K562 (cell line): ENCODE measurements around the gene OR5M8. TPM values are rescaled to one million over a fixed set of nuclear protein-coding genes. Genes with fewer than 3 reads are reported as not detected.

Experiments
- ATAC-seq: fragments of 200-7000 bp; cut with Tn5 transposase; 3 replicates; pipeline ENCODE4 v1.9.1; 2020; ENCODE audit warnings: moderate library complexity
- BruUV-seq: library from RNA; stranded (reverse); fragments of 400-500 nt; replicated peaks from 2 replicates; lab custom pipeline; 2021; lab: Mats Ljungman, UMichigan
- CTCF ChIA-PET: fragments of 300-600 bp; formaldehyde crosslinking; extraction: SDS; loops from one replicate; lab custom pipeline; 2021; ENCODE audit warnings: low intra/inter-chr PET ratio; lab: Yijun Ruan, JAX
- POLR2A ChIA-PET: fragments of 300-600, 350-650 bp; sonication (Branson Sonifier 250); formaldehyde crosslinking; extraction: SDS; loops from one replicate; lab custom pipeline; 2021; ENCODE audit warnings: antibody characterized with exemption, inconsistent platforms; lab: Yijun Ruan, JAX
- DNase-seq, 4 experiments: peaks; one replicate each; pipeline versions ENCODE4 v3.0.0 to v3.0.0-alpha.2; 2011 to 2018; ENCODE audit warnings: low spot score in 3 of 4, mixed read lengths in 3 of 4; ENCODE audit errors: extremely low read depth in 1 of 4
- FAIRE-seq: peaks from 2 replicates; lab custom pipeline; 2011; peaks lifted over from hg19 to GRCh38; lab: Jason Lieb, UNC
- H2AFZ ChIP-seq: 2 replicates; pipeline ENCODE4 v1.6.0; 2011; ENCODE audit warnings: low read depth, low read length, control low read depth, inconsistent platforms
- H3K27ac ChIP-seq: fragments of 200-600 bp; 3 replicates; pipeline ENCODE4 v1.8.0; 2011; ENCODE audit warnings: low read depth, mild to moderate bottlenecking, control low read depth, inconsistent platforms, low read length, moderate library complexity, mixed read lengths; ENCODE audit errors: extremely low read depth
- H3K27me3 ChIP-seq, 2 experiments: fragments of 300-600 bp in 1 of 2; 2 replicates in 1 of 2; 3 replicates in 1 of 2; pipeline versions ENCODE4 v1.6.0 to v1.8.0; 2011; ENCODE audit warnings: inconsistent platforms in 2 of 2, low read length in 2 of 2, mild to moderate bottlenecking in 1 of 2, mixed read lengths in 1 of 2, moderate library complexity in 1 of 2; ENCODE audit not compliant: control insufficient read depth in 2 of 2, insufficient read depth in 2 of 2
- H3K36me3 ChIP-seq: fragments of 300-600 bp; 3 replicates; pipeline ENCODE4 v1.8.0; 2011; ENCODE audit warnings: mild to moderate bottlenecking, low read length, inconsistent platforms; ENCODE audit not compliant: control insufficient read depth, insufficient read depth
- H3K4me1 ChIP-seq, 2 experiments: fragments of 200-600 bp in 1 of 2; replicated peaks in 1 of 2; 2 replicates in 1 of 2; 3 replicates in 1 of 2; pipeline versions ENCODE4 v1.5.1 to v1.8.0; 2011; ENCODE audit warnings: inconsistent platforms in 2 of 2, low read length in 2 of 2, mild to moderate bottlenecking in 1 of 2, mixed read lengths in 1 of 2, moderate library complexity in 1 of 2; ENCODE audit not compliant: control insufficient read depth in 2 of 2, insufficient read depth in 2 of 2
- H3K4me2 ChIP-seq: 2 replicates; pipeline ENCODE4 v1.6.1; 2011; ENCODE audit warnings: low read length, control low read depth, inconsistent platforms, mixed read lengths; ENCODE audit not compliant: insufficient read depth
- H3K4me3 ChIP-seq: fragments of 200-600 bp; sonication (generic), shearing (Covaris generic); 2 replicates; pipeline ENCODE4 v1.5.1; 2016; ENCODE audit warnings: control low read depth, inconsistent platforms
- H3K79me2 ChIP-seq: fragments of 200-600 bp; 3 replicates; pipeline ENCODE4 v1.8.0; 2011; ENCODE audit warnings: low read length, inconsistent platforms; ENCODE audit not compliant: control insufficient read depth, insufficient read depth
- H3K9ac ChIP-seq, 2 experiments: 2 replicates each; pipeline versions ENCODE4 v1.6.0 to v1.6.1; 2011; ENCODE audit warnings: low read depth in 2 of 2, low read length in 2 of 2, control low read depth in 1 of 2, inconsistent platforms in 1 of 2, mild to moderate bottlenecking in 1 of 2, mixed read lengths in 1 of 2; ENCODE audit not compliant: insufficient read depth in 1 of 2
- H3K9me1 ChIP-seq: one replicate; pipeline ENCODE4 v1.6.0; 2011; ENCODE audit warnings: inconsistent platforms, mild to moderate bottlenecking, low read length, moderate library complexity; ENCODE audit not compliant: control insufficient read depth, insufficient read depth
- H3K9me3 ChIP-seq: replicated peaks from 2 replicates; pipeline ENCODE4 v1.5.1; 2011; ENCODE audit warnings: low read depth, low read length, inconsistent platforms; ENCODE audit not compliant: control insufficient read depth, insufficient read depth
- H4K20me1 ChIP-seq: replicated peaks from 2 replicates; pipeline ENCODE4 v1.6.1; 2011; ENCODE audit warnings: low read length, inconsistent platforms, mixed read lengths; ENCODE audit not compliant: control insufficient read depth, insufficient read depth
- C11orf30 ChIP-seq: fragments of 450-650 bp; IDR thresholded peaks from 2 replicates; pipeline ENCODE4 v1.6.1; 2016; ENCODE audit warnings: low read depth, mild to moderate bottlenecking
- ETS2 ChIP-seq: IDR thresholded peaks from 2 replicates; pipeline ENCODE4 v1.6.1; 2016; ENCODE audit warnings: borderline replicate concordance, missing genetic modification characterization, mild to moderate bottlenecking, moderate library complexity, missing compliant biosample characterization; ENCODE audit not compliant: poor library complexity, severe bottlenecking
- ILK ChIP-seq: fragments of 450-650 bp; IDR thresholded peaks from 2 replicates; pipeline ENCODE4 v1.6.1; 2016; ENCODE audit warnings: missing genetic modification characterization, low read depth, mild to moderate bottlenecking, missing compliant biosample characterization, moderate library complexity, borderline replicate concordance
- KAT7 ChIP-seq: sonication (generic); formaldehyde crosslinking; IDR thresholded peaks from 2 replicates; pipeline ENCODE4 v1.8.0; 2022; ENCODE audit warnings: missing genetic modification reagents, mild to moderate bottlenecking, borderline replicate concordance
- KAT8 ChIP-seq: fragments of 450-650 bp; IDR thresholded peaks from 2 replicates; pipeline ENCODE4 v1.6.1; 2016; ENCODE audit warnings: low read depth, mild to moderate bottlenecking
- L3MBTL2 ChIP-seq: fragments of 450-650 bp; IDR thresholded peaks from 2 replicates; pipeline ENCODE4 v1.6.1; 2016; ENCODE audit warnings: mild to moderate bottlenecking, moderate library complexity
- MTA3 ChIP-seq: fragments of 450-650 bp; formaldehyde crosslinking; IDR thresholded peaks from 2 replicates; pipeline ENCODE4 v1.6.1; 2017; ENCODE audit warnings: mild to moderate bottlenecking, borderline replicate concordance
- PYGO2 ChIP-seq: fragments of 450-650 bp; IDR thresholded peaks from 2 replicates; pipeline ENCODE4 v1.6.1; 2016; ENCODE audit warnings: mild to moderate bottlenecking, missing genetic modification characterization, moderate library complexity, missing compliant biosample characterization
- RFX1 ChIP-seq: fragments of 450-650 bp; IDR thresholded peaks from 2 replicates; pipeline ENCODE4 v1.6.1; 2016; ENCODE audit warnings: mild to moderate bottlenecking, moderate library complexity
- WHSC1 ChIP-seq: IDR thresholded peaks from one replicate; pipeline ENCODE4 v1.6.1; 2012; ENCODE audit warnings: low read length, control low read depth, inconsistent platforms
- ZFPM2 ChIP-seq: fragments of 250-450 bp; sonication (Bioruptor Pico); IDR thresholded peaks from 2 replicates; pipeline ENCODE4 v1.5.1; 2022; ENCODE audit warnings: mild to moderate bottlenecking
- ZNF707 ChIP-seq: fragments of 250-450 bp; sonication (Bioruptor Pico); conservative IDR thresholded peaks from 2 replicates; pipeline ENCODE4 v1.8.0; 2022; ENCODE audit warnings: inconsistent platforms, mild to moderate bottlenecking, moderate library complexity
- WGBS: fragments of 100-300 bp; shearing (Covaris generic); methylation state at CpG from one replicate; pipeline ENCODE4 v1.1.6; 2016; ENCODE audit warnings: low coverage, mixed read lengths; ENCODE audit not compliant: insufficient coverage; ENCODE audit errors: missing lambda C conversion rate; 5-methylcytosine and 5-hydroxymethylcytosine counted together
- in situ Hi-C: fragments of 300-500 bp; cut with MboI; formaldehyde crosslinking; loops from 4 replicates; pipeline ENCODE4 v1.15.0; 2018; ENCODE audit warnings: inconsistent platforms, mixed read lengths
- intact Hi-C: fragments of 100-400 bp; cut with micrococcal nuclease; formaldehyde crosslinking; loops from 2 replicates; pipeline ENCODE4 v1.14.2; 2022
- polyA plus RNA-seq, 8 experiments: library from polyadenylated mRNA; depleted of rRNA in 4 of 8; stranded (reverse) in 5 of 8; unstranded in 3 of 8; fragments of >200 nt; fragmentation: Nextera tagmentation in 2 of 8; fragmentation: Illumina TruSeq in 1 of 8; extraction: Ambion mirVana in 2 of 8; extraction: Trizol in 1 of 8; gene quantifications; 2 replicates each; pipeline versions ENCODE4 v1.2.1 to v1.2.3, GENCODE V29; 2011 to 2014; ENCODE audit warnings: inconsistent platforms in 1 of 8, missing spikeins in 1 of 8
- total RNA-seq, 7 experiments: library from RNA; depleted of rRNA in 6 of 7; stranded (reverse); fragments of >200 nt in 6 of 7; fragmentation: Illumina TruSeq in 2 of 7; extraction: Trizol in 2 of 7; gene quantifications; 2 replicates each; pipeline versions ENCODE4 v1.2.1 to v1.2.3, GENCODE V29; 2011 to 2021; ENCODE audit warnings: low replicate concordance in 1 of 7
- TF ChIP-seq, protein P1 (sequence below): fragments of 250-450 bp; sonication (Bioruptor Pico); IDR thresholded peaks from 2 replicates; pipeline ENCODE4 v1.8.0; 2022; ENCODE audit warnings: moderate library complexity, mild to moderate bottlenecking, inconsistent platforms
- TF ChIP-seq, protein P2 (sequence below): fragments of 250-450 bp; sonication (Bioruptor Pico); IDR thresholded peaks from 2 replicates; pipeline ENCODE4 v1.9.0; 2021; ENCODE audit warnings: mild to moderate bottlenecking, inconsistent platforms

The OR5M8 gene
- total and polyA plus RNA-seq, 9 of the 15 experiments (the other 6 are each of a cell fraction or from before 2014, with no cell fraction given) = not detected

DNA sequence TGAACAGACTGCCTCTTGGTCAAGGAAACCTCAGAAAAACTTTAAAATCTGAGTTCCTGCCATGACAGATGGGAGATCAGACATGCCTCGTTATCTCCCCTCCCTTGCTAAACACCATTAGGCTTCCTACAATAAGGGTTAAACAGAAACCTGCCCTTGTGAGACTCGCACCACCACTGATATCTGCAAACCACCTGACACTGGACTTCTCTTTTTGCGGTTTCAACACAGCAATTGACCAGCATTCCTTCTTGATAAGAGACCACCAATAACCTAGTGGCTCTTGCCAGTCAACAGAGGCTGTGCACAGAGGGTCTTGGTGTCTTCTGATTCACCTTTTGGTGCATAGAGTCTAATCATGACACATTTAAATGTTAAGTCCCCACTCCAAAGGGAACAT is 4.4 kb downstream of the OR5M8 start:
- no peaks in the 10 kb centered on the region for H3K4me1 ChIP-seq
- 0% methylated on average over 3 of the region's 3 CpGs for WGBS
- H3K4me2 ChIP-seq = no peak overlapping the region
- BruUV-seq = no TSS peak
- no peaks in the 10 kb centered on the region for H4K20me1 ChIP-seq
- H3K27ac ChIP-seq = no peak overlapping the region
- TF ChIP-seq RFX1 = no peak
- TF ChIP-seq, protein P1, sequence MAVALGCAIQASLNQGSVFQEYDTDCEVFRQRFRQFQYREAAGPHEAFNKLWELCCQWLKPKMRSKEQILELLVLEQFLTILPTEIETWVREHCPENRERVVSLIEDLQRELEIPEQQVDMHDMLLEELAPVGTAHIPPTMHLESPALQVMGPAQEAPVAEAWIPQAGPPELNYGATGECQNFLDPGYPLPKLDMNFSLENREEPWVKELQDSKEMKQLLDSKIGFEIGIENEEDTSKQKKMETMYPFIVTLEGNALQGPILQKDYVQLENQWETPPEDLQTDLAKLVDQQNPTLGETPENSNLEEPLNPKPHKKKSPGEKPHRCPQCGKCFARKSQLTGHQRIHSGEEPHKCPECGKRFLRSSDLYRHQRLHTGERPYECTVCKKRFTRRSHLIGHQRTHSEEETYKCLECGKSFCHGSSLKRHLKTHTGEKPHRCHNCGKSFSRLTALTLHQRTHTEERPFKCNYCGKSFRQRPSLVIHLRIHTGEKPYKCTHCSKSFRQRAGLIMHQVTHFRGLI (CRISPR knock-in tag) = no peak
- H3K9me1 ChIP-seq = no peaks in the 10 kb centered on the region
- H3K9me3 ChIP-seq = no peaks in the 10 kb centered on the region; the same call in none of the 2 replicates
- ChIA-PET CTCF (no interaction called here), POLR2A (no interaction called here)
- FAIRE-seq (no peak), DNase-seq (no peak), ATAC-seq (no peak)
- H3K9ac ChIP-seq = no peak overlapping the region
- no peak overlapping the region for H3K4me3 ChIP-seq
- no peaks in the 10 kb centered on the region for H3K27me3 ChIP-seq
- no peak overlapping the region for H2AFZ ChIP-seq
- intact Hi-C loops (no loop called here), in situ Hi-C loops (no loop called here)
- no peaks in the 10 kb centered on the region for H3K79me2 ChIP-seq
- no peaks in the 10 kb centered on the region for H3K36me3 ChIP-seq

DNA sequence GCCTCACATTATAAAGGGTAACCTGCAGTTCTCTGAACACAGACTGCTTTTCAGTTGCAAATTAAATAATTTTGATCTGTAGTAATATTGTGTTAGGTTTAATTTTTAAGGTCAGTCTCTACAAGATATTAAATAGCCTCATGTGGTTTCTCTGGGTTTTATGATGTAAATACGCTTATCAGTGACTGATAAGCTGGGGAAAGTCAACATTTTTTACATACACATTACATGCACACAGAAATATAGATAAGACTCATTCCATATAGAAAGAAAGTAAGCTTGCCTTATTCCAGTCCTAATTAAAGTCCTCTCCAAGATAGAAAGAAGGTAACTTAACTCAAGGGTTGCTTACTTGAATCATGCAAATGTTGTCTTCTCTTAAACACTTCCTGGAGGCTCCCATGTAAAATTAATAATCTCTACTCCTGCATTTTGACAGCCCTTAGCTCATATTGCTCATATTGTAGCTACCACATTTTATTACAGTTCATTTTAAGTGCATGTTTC is 16.4 kb downstream of the OR5M8 start:
- WGBS = 0% methylated on average over 1 of the region's 1 CpG
- in situ Hi-C loops = no loop called here
- Histone ChIP-seq H3K9me3 (no peaks in the 10 kb centered on the region), H3K9me1 (no peaks in the 10 kb centered on the region), H4K20me1 (no peaks in the 10 kb centered on the region), H2AFZ (no peak overlapping the region), H3K4me3 (no peak overlapping the region), H3K27ac (no peak overlapping the region), H3K9ac (no peak overlapping the region), H3K27me3 (no peaks in the 10 kb centered on the region), H3K4me2 (no peak overlapping the region), H3K4me1 (no peaks in the 10 kb centered on the region), H3K79me2 (no peaks in the 10 kb centered on the region), H3K36me3 (no peaks in the 10 kb centered on the region)
- intact Hi-C loops = no loop called here
- DNase-seq = no peak
- no peak for ATAC-seq
- ChIA-PET POLR2A (no interaction called here), CTCF (no interaction called here)
- no peak for FAIRE-seq
- no TSS peak for BruUV-seq
- TF ChIP-seq PYGO2 (tag) = no peak
- TF ChIP-seq ILK (tag) = no peak
- TF ChIP-seq ZNF707 (CRISPR knock-in tag) = no peak
- no peak for TF ChIP-seq KAT7 (CRISPR knock-in tag)
- TF ChIP-seq WHSC1 = no peak
- TF ChIP-seq ZFPM2 = no peak
- no peak for TF ChIP-seq ETS2
- TF ChIP-seq C11orf30 = no peak
- TF ChIP-seq, protein P2, sequence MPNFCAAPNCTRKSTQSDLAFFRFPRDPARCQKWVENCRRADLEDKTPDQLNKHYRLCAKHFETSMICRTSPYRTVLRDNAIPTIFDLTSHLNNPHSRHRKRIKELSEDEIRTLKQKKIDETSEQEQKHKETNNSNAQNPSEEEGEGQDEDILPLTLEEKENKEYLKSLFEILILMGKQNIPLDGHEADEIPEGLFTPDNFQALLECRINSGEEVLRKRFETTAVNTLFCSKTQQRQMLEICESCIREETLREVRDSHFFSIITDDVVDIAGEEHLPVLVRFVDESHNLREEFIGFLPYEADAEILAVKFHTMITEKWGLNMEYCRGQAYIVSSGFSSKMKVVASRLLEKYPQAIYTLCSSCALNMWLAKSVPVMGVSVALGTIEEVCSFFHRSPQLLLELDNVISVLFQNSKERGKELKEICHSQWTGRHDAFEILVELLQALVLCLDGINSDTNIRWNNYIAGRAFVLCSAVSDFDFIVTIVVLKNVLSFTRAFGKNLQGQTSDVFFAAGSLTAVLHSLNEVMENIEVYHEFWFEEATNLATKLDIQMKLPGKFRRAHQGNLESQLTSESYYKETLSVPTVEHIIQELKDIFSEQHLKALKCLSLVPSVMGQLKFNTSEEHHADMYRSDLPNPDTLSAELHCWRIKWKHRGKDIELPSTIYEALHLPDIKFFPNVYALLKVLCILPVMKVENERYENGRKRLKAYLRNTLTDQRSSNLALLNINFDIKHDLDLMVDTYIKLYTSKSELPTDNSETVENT = no peak
- TF ChIP-seq KAT8 = no peak
- TF ChIP-seq MTA3 = no peak
- TF ChIP-seq L3MBTL2 = no peak
